NK-92 (cell line): ENCODE measurements around the gene SPNS3.

Experiments used
- DNase-seq: peaks from one replicate; lab custom pipeline; 2025; ENCODE audit not compliant: unreplicated experiment; lab: John Stamatoyannopoulos, UW

The SPNS3 gene

GRCh38 chr17:4507361-4508111 is 73.8 kb downstream of the SPNS3 start:
- no peak for DNase-seq

- DNase-seq, result no peak
These were observed 74.5 kb downstream of the SPNS3 start for GRCh38 chr17:4508207-4508606.

- DNase-seq, result no peak
These were observed 75.7 kb downstream of the SPNS3 start for GRCh38 chr17:4509401-4509800.

GRCh38 chr17:4509923-4510617 is 76.3 kb downstream of the SPNS3 start:
- DNase-seq, result no peak

GRCh38 chr17:4510618-4510941 is 76.8 kb downstream of the SPNS3 start:
- DNase-seq, result no peak

GRCh38 chr17:4511199-4511932 is 77.6 kb downstream of the SPNS3 start:
- DNase-seq, result no peak

- no peak for DNase-seq
These were observed 78.7 kb downstream of the SPNS3 start for GRCh38 chr17:4512156-4513112.

- no peak for DNase-seq
These were observed 79.6 kb downstream of the SPNS3 start for GRCh38 chr17:4513113-4514032.

- DNase-seq, result no peak
These were observed 80.5 kb downstream of the SPNS3 start for GRCh38 chr17:4514206-4514605.

GRCh38 chr17:4514779-4515178 is 81.0 kb downstream of the SPNS3 start:
- DNase-seq, result no peak

- DNase-seq, result no peak
These were observed 81.8 kb downstream of the SPNS3 start for GRCh38 chr17:4515501-4515900.

- DNase-seq, result no peak
These were observed 83.0 kb downstream of the SPNS3 start for GRCh38 chr17:4516735-4517134.

GRCh38 chr17:4518901-4519300 is 85.2 kb downstream of the SPNS3 start:
- no peak for DNase-seq

- DNase-seq, result no peak
These were observed 85.6 kb downstream of the SPNS3 start for GRCh38 chr17:4519361-4519788.

GRCh38 chr17:4520060-4520893 is 86.5 kb downstream of the SPNS3 start:
- no peak for DNase-seq

- no peak for DNase-seq
These were observed 87.3 kb downstream of the SPNS3 start for GRCh38 chr17:4520894-4521600.

- DNase-seq, result no peak
These were observed 88.9 kb downstream of the SPNS3 start for GRCh38 chr17:4522661-4523060.

GRCh38 chr17:4523946-4524345 is 90.2 kb downstream of the SPNS3 start:
- DNase-seq, result no peak
